Measurements from ENCODE around the gene SEC61G. TPM values are rescaled to one million over a fixed set of nuclear protein-coding genes. Genes with fewer than 3 reads are reported as not detected.

SEC61G gene
- total and polyA plus RNA-seq, 2 experiments from 2014 or later, result 551 to 670 TPM

DNA sequence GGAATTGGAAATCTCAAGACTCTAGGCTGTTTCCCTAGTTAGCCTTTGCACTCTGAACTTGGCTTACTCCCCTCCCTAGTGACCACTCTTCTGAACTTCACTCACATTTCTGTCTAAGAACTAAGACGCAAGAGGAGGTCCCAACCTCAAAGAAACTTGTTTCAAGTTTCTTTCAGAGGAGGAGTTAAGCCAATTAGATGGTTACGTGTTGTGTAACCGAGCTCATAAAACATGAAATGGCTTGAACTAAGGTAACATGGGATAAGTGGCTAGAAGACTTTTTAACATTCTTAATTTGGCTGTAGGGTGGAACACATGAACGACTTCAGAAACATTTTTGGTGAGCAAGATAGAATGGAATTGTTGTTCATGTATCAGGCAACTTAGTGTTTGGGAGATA lies 39.5 kb upstream of the SEC61G start:
- H3K79me2 ChIP-seq (ENCODE audit: insufficient read depth), result no peaks in the 10 kb centered on the region
- H3K36me3 ChIP-seq (ENCODE audit: low read depth), result no peaks in the 10 kb centered on the region
- no peak overlapping the region for H2AFZ ChIP-seq
- H3K9ac ChIP-seq, result no peak overlapping the region
- no peaks in the 10 kb centered on the region for H3K9me2 ChIP-seq (ENCODE audit: insufficient read depth)
- H3K4me3 ChIP-seq, result no peak overlapping the region
- DNase-seq, result no peak
- no peaks in the 10 kb centered on the region for H3K9me3 ChIP-seq (ENCODE audit: low read depth)
- H3K4me2 ChIP-seq (ENCODE audit: unreplicated experiment), result no peak overlapping the region
- H3K27ac ChIP-seq, result no peak overlapping the region
- in situ Hi-C loops (cut with MboI), result no loop called here
- TF ChIP-seq EZH2 (IDR thresholded peaks at IDR 0.05; ENCODE audit: insufficient read depth, poor library complexity, severe bottlenecking) (no peak), EZH2phosphoT487 (IDR thresholded peaks at IDR 0.05; ENCODE audit: insufficient read depth, low read depth) (no peak)
- H3F3A ChIP-seq (ENCODE audit: insufficient read depth), result no peaks in the 10 kb centered on the region
- H4K20me1 ChIP-seq (ENCODE audit: insufficient read depth), result no peaks in the 10 kb centered on the region
- H3K4me1 ChIP-seq (ENCODE audit: insufficient read depth), result peaks cover 4% of the 10 kb centered on the region; the same call in 1 of the 2 replicates
- H3K27me3 ChIP-seq (replicated peaks; ENCODE audit: insufficient read depth), result peaks cover 14% of the 10 kb centered on the region
- 91 to 92% methylated on average over 4 of the region's 4 CpGs for WGBS, 2 experiments (ENCODE audit: low coverage in 1 of 2, low lambda C conversion rate in 2 of 2, missing lambda C conversion rate in 2 of 2)

DNA sequence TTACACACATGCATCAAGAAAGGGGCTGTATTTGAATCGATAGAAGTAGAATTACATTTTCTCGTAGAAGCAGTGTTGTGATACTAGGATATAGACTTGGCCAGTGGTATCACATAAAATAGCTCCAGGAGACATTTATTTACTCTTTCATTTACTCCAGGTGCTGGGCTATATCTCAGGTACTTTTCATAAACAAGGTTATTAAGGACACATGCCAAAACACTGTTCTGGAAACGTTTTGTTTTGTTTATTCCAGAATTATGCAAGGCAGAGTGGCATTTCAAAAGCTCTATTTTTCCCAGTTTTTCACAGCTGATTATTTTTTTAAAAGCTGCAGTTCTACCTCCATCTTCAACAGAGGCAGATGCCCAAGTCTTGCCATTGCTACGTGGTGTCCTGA lies 37.8 kb upstream of the SEC61G start:
- in situ Hi-C loops (cut with MboI), result no loop called here
- no peaks in the 10 kb centered on the region for H3K4me1 ChIP-seq (ENCODE audit: insufficient read depth)

GRCh38 chr7:54796150-54796549 lies 37.1 kb upstream of the SEC61G start:
- no peaks in the 10 kb centered on the region for H3K9me2 ChIP-seq (ENCODE audit: insufficient read depth)
- H3K27me3 ChIP-seq (replicated peaks; ENCODE audit: insufficient read depth), result 0 out of 2 replicates have a peak, but pooled peaks cover 4% of the 10 kb centered on the region
- H3K27ac ChIP-seq, result no peak overlapping the region
- TF ChIP-seq EZH2 (IDR thresholded peaks at IDR 0.05; ENCODE audit: insufficient read depth, poor library complexity, severe bottlenecking) (no peak), EZH2phosphoT487 (IDR thresholded peaks at IDR 0.05; ENCODE audit: insufficient read depth, low read depth) (no peak)
- H3K36me3 ChIP-seq (ENCODE audit: low read depth), result no peaks in the 10 kb centered on the region
- in situ Hi-C loops (cut with MboI), result no loop called here
- H3K4me3 ChIP-seq, result no peak overlapping the region
- H3K4me2 ChIP-seq (ENCODE audit: unreplicated experiment), result no peak overlapping the region
- no peaks in the 10 kb centered on the region for H3K79me2 ChIP-seq (ENCODE audit: insufficient read depth)
- no peak for DNase-seq
- H3K9me3 ChIP-seq (ENCODE audit: low read depth), result no peaks in the 10 kb centered on the region
- H3F3A ChIP-seq (ENCODE audit: insufficient read depth), result no peaks in the 10 kb centered on the region
- no peaks in the 10 kb centered on the region for H3K4me1 ChIP-seq (ENCODE audit: insufficient read depth)
- H2AFZ ChIP-seq, result no peak overlapping the region
- H3K9ac ChIP-seq, result no peak overlapping the region
- 41 to 44% methylated on average over 6 of the region's 6 CpGs for WGBS, 2 experiments (ENCODE audit: low coverage in 1 of 2, low lambda C conversion rate in 2 of 2, missing lambda C conversion rate in 2 of 2)
- no peaks in the 10 kb centered on the region for H4K20me1 ChIP-seq (ENCODE audit: insufficient read depth)

More for the DNA sequence above, 37.8 kb upstream of the SEC61G start:
- Histone ChIP-seq H3K27me3 (replicated peaks; ENCODE audit: insufficient read depth) (peaks cover 11% of the 10 kb centered on the region), H3K9me3 (ENCODE audit: low read depth) (no peaks in the 10 kb centered on the region), H3K79me2 (ENCODE audit: insufficient read depth) (no peaks in the 10 kb centered on the region), H3K9me2 (ENCODE audit: insufficient read depth) (no peaks in the 10 kb centered on the region), H3K4me2 (ENCODE audit: unreplicated experiment) (no peak overlapping the region), H3K4me3 (no peak overlapping the region), H3K36me3 (ENCODE audit: low read depth) (no peaks in the 10 kb centered on the region), H3K9ac (no peak overlapping the region), H3K27ac (no peak overlapping the region), H2AFZ (no peak overlapping the region), H4K20me1 (ENCODE audit: insufficient read depth) (no peaks in the 10 kb centered on the region), H3F3A (ENCODE audit: insufficient read depth) (no peaks in the 10 kb centered on the region)
- TF ChIP-seq EZH2phosphoT487 (IDR thresholded peaks at IDR 0.05; ENCODE audit: insufficient read depth, low read depth) (no peak), EZH2 (IDR thresholded peaks at IDR 0.05; ENCODE audit: insufficient read depth, poor library complexity, severe bottlenecking) (no peak)
- DNase-seq, result no peak
- 63 to 73% methylated on average over 4 of the region's 4 CpGs for WGBS, 2 experiments (ENCODE audit: low coverage in 1 of 2, low lambda C conversion rate in 2 of 2, missing lambda C conversion rate in 2 of 2)

DNA sequence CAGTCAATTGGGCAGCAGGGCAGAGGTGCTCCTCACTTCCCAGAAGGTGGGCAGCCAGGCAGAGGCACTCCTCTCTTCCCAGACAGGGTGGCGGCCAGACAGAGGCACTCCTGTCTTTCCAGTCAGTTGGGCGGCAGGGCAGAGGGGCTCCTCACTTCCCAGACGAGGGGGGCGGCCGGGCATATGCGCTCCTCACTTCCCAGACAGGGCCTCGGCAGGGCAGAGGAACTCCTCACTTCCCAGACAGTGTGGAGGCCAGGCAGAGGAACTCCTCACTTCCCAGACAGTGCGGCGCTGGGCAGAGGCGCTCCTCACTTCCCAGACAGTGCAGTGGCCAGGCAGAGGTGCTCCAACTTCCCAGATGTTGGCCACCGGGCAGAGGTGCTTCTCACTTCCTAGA lies 33.4 kb upstream of the SEC61G start:
- Histone ChIP-seq H3K9ac (no peak overlapping the region), H3F3A (ENCODE audit: insufficient read depth) (no peaks in the 10 kb centered on the region), H3K27me3 (replicated peaks; ENCODE audit: insufficient read depth) (0 out of 2 replicates have a peak, but pooled peaks cover 4% of the 10 kb centered on the region), H3K9me2 (ENCODE audit: insufficient read depth) (no peaks in the 10 kb centered on the region), H3K27ac (no peak overlapping the region), H3K4me1 (ENCODE audit: insufficient read depth) (peaks cover 3% of the 10 kb centered on the region; the same call in 1 of the 2 replicates), H2AFZ (no peak overlapping the region), H4K20me1 (ENCODE audit: insufficient read depth) (no peaks in the 10 kb centered on the region), H3K79me2 (ENCODE audit: insufficient read depth) (no peaks in the 10 kb centered on the region), H3K36me3 (ENCODE audit: low read depth) (no peaks in the 10 kb centered on the region), H3K4me2 (ENCODE audit: unreplicated experiment) (no peak overlapping the region), H3K9me3 (ENCODE audit: low read depth) (no peaks in the 10 kb centered on the region), H3K4me3 (no peak overlapping the region)
- no peak for DNase-seq
- TF ChIP-seq EZH2 (IDR thresholded peaks at IDR 0.05; ENCODE audit: insufficient read depth, poor library complexity, severe bottlenecking), result no peak
- TF ChIP-seq EZH2phosphoT487 (IDR thresholded peaks at IDR 0.05; ENCODE audit: insufficient read depth, low read depth), result no peak
- 82 to 85% methylated on average over 11 of the region's 11 CpGs for WGBS, 2 experiments (ENCODE audit: low coverage in 1 of 2, low lambda C conversion rate in 2 of 2, missing lambda C conversion rate in 2 of 2)
- in situ Hi-C loops (cut with MboI), result no loop called here

DNA sequence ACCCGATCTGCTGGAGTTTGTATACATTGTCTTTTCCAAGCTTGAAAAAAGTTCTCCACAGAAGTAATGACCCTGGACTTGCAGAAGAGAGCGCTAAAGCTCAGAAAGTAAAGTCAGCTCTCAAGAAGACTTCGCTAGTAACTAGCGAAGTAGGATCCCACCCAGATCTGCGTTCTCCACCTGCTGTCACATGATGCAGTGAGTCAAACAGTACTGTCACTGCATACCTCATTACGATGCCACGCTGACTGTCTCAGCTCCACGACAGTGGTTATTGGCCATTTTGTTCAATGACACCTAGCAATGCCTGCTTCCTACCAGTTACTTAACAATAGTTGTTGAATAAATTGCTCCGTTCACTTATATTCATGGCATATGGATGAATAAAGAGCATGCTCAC lies 29.7 kb upstream of the SEC61G start:
- H3K4me3 ChIP-seq, result no peak overlapping the region

More for the DNA sequence above, 29.7 kb upstream of the SEC61G start:
- H3K9ac ChIP-seq, result no peak overlapping the region
- no peaks in the 10 kb centered on the region for H3F3A ChIP-seq (ENCODE audit: insufficient read depth)
- DNase-seq, result peak; percentile 91
- H3K36me3 ChIP-seq (ENCODE audit: low read depth), result no peaks in the 10 kb centered on the region
- peak overlapping the region; percentile 41 for H3K4me2 ChIP-seq (ENCODE audit: unreplicated experiment)
- H3K4me1 ChIP-seq (ENCODE audit: insufficient read depth), result peaks cover 3% of the 10 kb centered on the region; the same call in 1 of the 2 replicates
- no peaks in the 10 kb centered on the region for H4K20me1 ChIP-seq (ENCODE audit: insufficient read depth)
- WGBS, 2 experiments (ENCODE audit: low coverage in 1 of 2, low lambda C conversion rate in 2 of 2, missing lambda C conversion rate in 2 of 2), result 4 to 5% methylated on average over 9 of the region's 9 CpGs
- no peaks in the 10 kb centered on the region for H3K79me2 ChIP-seq (ENCODE audit: insufficient read depth)
- no peaks in the 10 kb centered on the region for H3K9me3 ChIP-seq (ENCODE audit: low read depth)
- no peak for TF ChIP-seq EZH2 (IDR thresholded peaks at IDR 0.05; ENCODE audit: insufficient read depth, poor library complexity, severe bottlenecking)
- TF ChIP-seq EZH2phosphoT487 (IDR thresholded peaks at IDR 0.05; ENCODE audit: insufficient read depth, low read depth), result no peak
- no peaks in the 10 kb centered on the region for H3K9me2 ChIP-seq (ENCODE audit: insufficient read depth)
- no peaks in the 10 kb centered on the region for H3K27me3 ChIP-seq (replicated peaks; ENCODE audit: insufficient read depth)
- H3K27ac ChIP-seq, result no peak overlapping the region
- in situ Hi-C loops (cut with MboI), result loop anchor here (5.0 kb wide), 1 partner anchor 474 kb away; no protein-coding TSS in a partner anchor
- H2AFZ ChIP-seq, result no peak overlapping the region
